Measurements from ENCODE around the gene ADAM12.

DNA sequence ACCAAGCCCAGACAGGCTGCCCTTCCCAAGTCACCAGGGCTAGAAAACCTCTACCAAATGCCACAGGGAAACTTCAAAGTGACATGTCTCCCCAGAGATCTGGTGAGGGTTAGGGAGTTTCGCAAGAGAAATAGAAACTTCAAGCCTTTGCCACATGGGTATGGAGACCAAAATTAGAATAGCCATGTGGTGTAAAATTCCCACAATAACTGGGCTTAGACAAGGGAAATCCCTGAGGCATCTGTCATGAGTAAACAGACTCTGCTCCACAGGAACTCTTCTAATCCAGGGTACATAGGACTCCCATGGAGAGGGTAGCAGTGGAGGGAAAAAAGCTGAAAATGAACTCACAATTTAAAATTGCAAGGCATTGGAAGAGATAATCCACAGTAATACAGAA lies 14.3 kb downstream of the ADAM12 start:
- TF ChIP-seq, protein P1, sequence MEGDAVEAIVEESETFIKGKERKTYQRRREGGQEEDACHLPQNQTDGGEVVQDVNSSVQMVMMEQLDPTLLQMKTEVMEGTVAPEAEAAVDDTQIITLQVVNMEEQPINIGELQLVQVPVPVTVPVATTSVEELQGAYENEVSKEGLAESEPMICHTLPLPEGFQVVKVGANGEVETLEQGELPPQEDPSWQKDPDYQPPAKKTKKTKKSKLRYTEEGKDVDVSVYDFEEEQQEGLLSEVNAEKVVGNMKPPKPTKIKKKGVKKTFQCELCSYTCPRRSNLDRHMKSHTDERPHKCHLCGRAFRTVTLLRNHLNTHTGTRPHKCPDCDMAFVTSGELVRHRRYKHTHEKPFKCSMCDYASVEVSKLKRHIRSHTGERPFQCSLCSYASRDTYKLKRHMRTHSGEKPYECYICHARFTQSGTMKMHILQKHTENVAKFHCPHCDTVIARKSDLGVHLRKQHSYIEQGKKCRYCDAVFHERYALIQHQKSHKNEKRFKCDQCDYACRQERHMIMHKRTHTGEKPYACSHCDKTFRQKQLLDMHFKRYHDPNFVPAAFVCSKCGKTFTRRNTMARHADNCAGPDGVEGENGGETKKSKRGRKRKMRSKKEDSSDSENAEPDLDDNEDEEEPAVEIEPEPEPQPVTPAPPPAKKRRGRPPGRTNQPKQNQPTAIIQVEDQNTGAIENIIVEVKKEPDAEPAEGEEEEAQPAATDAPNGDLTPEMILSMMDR (IDR thresholded peaks at IDR 0.05), result no peak
- TF ChIP-seq EP300 (IDR thresholded peaks at IDR 0.05), result no peak
- TF ChIP-seq POLR2AphosphoS5 (IDR thresholded peaks at IDR 0.05), result no peak
